ENCODE results near the gene RBMS2.

- TF ChIP-seq CTCF (optimal IDR thresholded peaks at IDR 0.05 in 1 of 3, IDR thresholded peaks at IDR 0.05 in 1 of 3, conservative IDR thresholded peaks at IDR 0.05 in 1 of 3; ENCODE audit: extremely low read depth in 1 of 3, insufficient read depth in 2 of 3, low read length in 3 of 3) (no peak), EZH2 (IDR thresholded peaks at IDR 0.05; ENCODE audit: low read length) (no peak)
Measured at GRCh38 chr12:56510786-56511185, 10.8 kb upstream of the RBMS2 start.
